ENCODE measurements around the gene TLE2. TPM values are rescaled to one million over a fixed set of nuclear protein-coding genes. Genes with fewer than 3 reads are reported as not detected.
A peak's percentile ranks its signal among the peaks of the same experiment; 100 is the strongest.

The TLE2 gene
- total and polyA plus RNA-seq, 9 of the 15 experiments (the other 6 are each of a cell fraction or from before 2014, with no cell fraction given) = 0.35 to 13.1 (median 6.2) TPM

GRCh38 chr19:3075605-3076431 is 46.7 kb upstream of the TLE2 start (continued):
- no peak for TF ChIP-seq TCF15 (CRISPR knock-in tag; IDR thresholded peaks at IDR 0.05)
- no peak for TF ChIP-seq ZNF511 (CRISPR knock-in tag; IDR thresholded peaks at IDR 0.05)
- no peak for TF ChIP-seq HNRNPK (IDR thresholded peaks at IDR 0.05; ENCODE audit: low read depth, low read length, poor library complexity, severe bottlenecking)
- TF ChIP-seq RREB1 (CRISPR knock-in tag; IDR thresholded peaks at IDR 0.05) = no peak
- TF ChIP-seq MYC (IDR thresholded peaks at IDR 0.05; ENCODE audit: low read depth, low read length) = peak; percentile 89
- no peak for TF ChIP-seq MYC (CRISPR knock-in tag; IDR thresholded peaks at IDR 0.05; ENCODE audit: borderline replicate concordance, low read depth)
- TF ChIP-seq KDM1A (IDR thresholded peaks at IDR 0.05) = no peak
- no peak for TF ChIP-seq FOXJ2 (tag; IDR thresholded peaks at IDR 0.05)
- peak; percentile 97 for TF ChIP-seq DACH1 (IDR thresholded peaks at IDR 0.05; ENCODE audit: partially characterized antibody)
- peak; percentile 84 for TF ChIP-seq REST (IDR thresholded peaks at IDR 0.05; ENCODE audit: borderline replicate concordance)
- no peak for TF ChIP-seq REST (CRISPR knock-in tag; IDR thresholded peaks at IDR 0.05; ENCODE audit: low read depth)
